ENCODE data around the gene MAP3K4.

Gene MAP3K4

DNA sequence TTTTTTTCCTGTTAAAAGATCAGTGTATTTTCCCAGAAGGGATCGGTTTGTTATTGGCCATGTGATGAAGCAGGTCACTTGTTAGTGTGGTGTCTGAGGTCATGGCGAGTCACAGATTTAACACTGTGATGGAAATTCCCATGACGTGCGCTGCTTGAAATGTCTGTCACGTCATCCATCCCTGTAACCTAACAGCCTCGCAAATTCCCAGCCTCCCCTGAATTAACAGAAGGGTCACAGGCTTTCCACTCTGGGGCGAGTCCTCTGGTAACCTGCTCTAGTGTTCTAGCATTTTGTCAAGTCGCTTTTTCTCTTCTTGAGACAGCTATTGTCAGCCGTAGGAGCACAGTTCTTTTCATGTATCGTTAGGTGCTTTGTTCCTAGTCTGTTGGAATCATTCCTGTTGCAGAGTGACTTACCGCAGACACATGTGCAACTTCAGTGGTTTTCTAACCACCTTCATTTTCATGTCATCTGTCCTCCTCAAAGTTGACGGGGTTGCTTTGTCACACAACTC, 137.2 kb downstream of the MAP3K4 start:
- H3K9me3 ChIP-seq (ENCODE audit: control insufficient read depth in 5 of 5, low read length in 5 of 5), result no peaks in the 10 kb centered on the region
- no peak overlapping the region for H3K9ac ChIP-seq (ENCODE audit: low read length in 5 of 5)
- peaks cover 0 to 12% (median 0%) of the 10 kb centered on the region in 5 donors for H3K4me1 ChIP-seq (ENCODE audit: control insufficient read depth in 5 of 5, insufficient read depth in 5 of 5, low read length in 5 of 5)
- H3K27ac ChIP-seq (ENCODE audit: low read depth, low read length), result no peak overlapping the region
- no peak overlapping the region for H3K4me3 ChIP-seq (ENCODE audit: low read depth in 1 of 5, low read length in 5 of 5)
- peaks cover 6 to 23% (median 17%) of the 10 kb centered on the region in 5 donors for H3K36me3 ChIP-seq (ENCODE audit: control insufficient read depth in 5 of 5, insufficient read depth in 5 of 5, low read length in 5 of 5)
- no peaks in the 10 kb centered on the region for H3K27me3 ChIP-seq (ENCODE audit: control insufficient read depth in 5 of 5, insufficient read depth in 4 of 5, low read length in 5 of 5)

DNA sequence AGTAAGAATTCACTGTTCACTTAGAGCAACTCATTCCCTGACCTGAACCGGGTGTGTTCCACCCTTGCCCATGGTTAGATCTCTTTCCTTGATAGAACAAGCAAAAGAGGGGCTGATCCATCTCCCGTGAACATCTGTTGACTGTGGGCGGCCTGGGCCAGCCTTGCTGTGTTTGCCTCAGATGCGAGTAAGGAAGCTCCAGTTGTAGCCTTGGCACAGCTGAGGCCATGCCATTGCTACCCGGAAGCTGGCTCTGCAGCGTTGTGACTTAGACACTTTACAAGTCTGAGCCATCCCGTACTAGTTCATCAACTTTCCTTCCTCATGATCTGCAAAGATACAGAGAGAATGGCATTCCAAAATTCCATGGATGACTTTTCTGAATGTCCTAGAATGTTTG, 139.0 kb downstream of the MAP3K4 start:
- Histone ChIP-seq H3K4me3 (ENCODE audit: low read depth in 1 of 5, low read length in 5 of 5) (no peak overlapping the region), H3K27ac (ENCODE audit: low read depth, low read length) (no peak overlapping the region), H3K36me3 (ENCODE audit: control insufficient read depth in 5 of 5, insufficient read depth in 5 of 5, low read length in 5 of 5) (peaks cover 1 to 38% (median 22%) of the 10 kb centered on the region in 5 donors), H3K27me3 (ENCODE audit: control insufficient read depth in 5 of 5, insufficient read depth in 4 of 5, low read length in 5 of 5) (no peaks in the 10 kb centered on the region), H3K9me3 (ENCODE audit: control insufficient read depth in 5 of 5, low read length in 5 of 5) (no peaks in the 10 kb centered on the region), H3K9ac (ENCODE audit: low read length in 5 of 5) (no peak overlapping the region), H3K4me1 (ENCODE audit: control insufficient read depth in 5 of 5, insufficient read depth in 5 of 5, low read length in 5 of 5) (peaks cover 0 to 12% (median 3%) of the 10 kb centered on the region in 5 donors)

DNA sequence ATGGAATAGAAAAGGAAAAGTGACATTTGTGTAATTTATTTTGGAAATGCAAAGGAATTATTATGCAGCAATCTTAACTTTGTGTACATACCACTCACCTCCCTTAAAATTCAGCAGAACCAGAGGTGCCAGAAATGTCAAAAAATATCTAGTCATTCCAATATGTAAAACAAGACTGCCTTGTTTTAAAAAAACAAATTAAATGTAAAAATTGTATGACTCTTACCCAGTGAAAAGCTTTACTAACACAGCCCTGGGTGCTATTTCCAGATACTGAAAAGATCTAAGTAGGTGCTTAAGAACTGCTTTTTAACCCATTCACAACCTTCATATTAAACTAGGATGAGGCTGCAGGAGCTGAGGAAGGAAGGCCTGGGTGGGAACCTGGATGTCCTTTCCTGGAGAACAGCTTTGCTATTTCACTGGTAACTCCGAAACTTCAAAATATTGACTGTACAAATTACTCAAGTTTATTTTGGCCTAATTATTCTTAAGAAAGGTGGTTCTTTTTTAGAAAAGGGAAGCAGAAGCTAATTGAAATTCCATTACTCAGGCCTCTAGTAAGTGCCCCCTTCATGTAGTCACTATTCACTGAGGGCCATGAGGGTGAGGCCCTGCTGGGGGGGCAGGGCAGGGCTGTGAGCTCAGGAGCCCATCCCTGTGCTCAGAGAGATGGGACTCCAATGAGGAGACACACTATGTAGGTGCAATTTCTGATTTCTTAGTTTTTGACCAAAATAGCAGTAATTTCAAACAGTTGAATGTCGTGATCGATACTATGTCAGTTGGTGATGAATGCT, 139.6 kb downstream of the MAP3K4 start:
- Histone ChIP-seq H3K4me1 (ENCODE audit: control insufficient read depth in 5 of 5, insufficient read depth in 5 of 5, low read length in 5 of 5) (peaks cover 0 to 12% (median 3%) of the 10 kb centered on the region in 5 donors), H3K27ac (ENCODE audit: low read depth, low read length) (no peak overlapping the region), H3K9ac (ENCODE audit: low read length in 5 of 5) (no peak overlapping the region), H3K27me3 (ENCODE audit: control insufficient read depth in 5 of 5, insufficient read depth in 4 of 5, low read length in 5 of 5) (no peaks in the 10 kb centered on the region), H3K9me3 (ENCODE audit: control insufficient read depth in 5 of 5, low read length in 5 of 5) (no peaks in the 10 kb centered on the region), H3K36me3 (ENCODE audit: control insufficient read depth in 5 of 5, insufficient read depth in 5 of 5, low read length in 5 of 5) (peaks cover 0 to 44% (median 28%) of the 10 kb centered on the region in 5 donors), H3K4me3 (ENCODE audit: low read depth in 1 of 5, low read length in 5 of 5) (no peak overlapping the region)

DNA sequence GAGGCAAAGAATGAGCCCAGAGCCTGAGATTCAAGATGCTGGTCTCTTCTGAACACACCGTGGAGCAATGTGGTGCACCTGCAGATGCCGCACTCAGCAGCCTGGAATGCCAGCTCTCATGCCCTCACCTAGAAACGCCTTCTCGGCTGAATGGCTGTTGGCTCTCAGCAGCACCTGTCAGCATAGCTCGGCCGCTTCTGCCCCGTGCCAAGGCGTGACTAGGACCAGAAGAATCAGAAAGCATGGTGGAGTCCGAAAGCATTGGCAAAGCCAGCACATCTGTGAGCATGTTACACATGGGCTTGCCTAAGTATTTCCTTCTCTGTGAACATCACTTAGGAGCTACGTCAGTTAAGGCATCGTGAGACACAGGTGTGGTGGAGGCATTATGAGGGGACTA, 140.8 kb downstream of the MAP3K4 start:
- no peak overlapping the region for H3K4me3 ChIP-seq (ENCODE audit: low read depth in 1 of 5, low read length in 5 of 5)
- no peak overlapping the region for H3K9ac ChIP-seq (ENCODE audit: low read length in 5 of 5)
- peaks cover 0 to 12% (median 3%) of the 10 kb centered on the region in 5 donors for H3K4me1 ChIP-seq (ENCODE audit: control insufficient read depth in 5 of 5, insufficient read depth in 5 of 5, low read length in 5 of 5)
- H3K27me3 ChIP-seq (ENCODE audit: control insufficient read depth in 5 of 5, insufficient read depth in 4 of 5, low read length in 5 of 5), result no peaks in the 10 kb centered on the region
- no peak overlapping the region for H3K27ac ChIP-seq (ENCODE audit: low read depth, low read length)
- peaks cover 0 to 56% (median 29%) of the 10 kb centered on the region in 5 donors for H3K36me3 ChIP-seq (ENCODE audit: control insufficient read depth in 5 of 5, insufficient read depth in 5 of 5, low read length in 5 of 5)
- no peaks in the 10 kb centered on the region for H3K9me3 ChIP-seq (ENCODE audit: control insufficient read depth in 5 of 5, low read length in 5 of 5)

DNA sequence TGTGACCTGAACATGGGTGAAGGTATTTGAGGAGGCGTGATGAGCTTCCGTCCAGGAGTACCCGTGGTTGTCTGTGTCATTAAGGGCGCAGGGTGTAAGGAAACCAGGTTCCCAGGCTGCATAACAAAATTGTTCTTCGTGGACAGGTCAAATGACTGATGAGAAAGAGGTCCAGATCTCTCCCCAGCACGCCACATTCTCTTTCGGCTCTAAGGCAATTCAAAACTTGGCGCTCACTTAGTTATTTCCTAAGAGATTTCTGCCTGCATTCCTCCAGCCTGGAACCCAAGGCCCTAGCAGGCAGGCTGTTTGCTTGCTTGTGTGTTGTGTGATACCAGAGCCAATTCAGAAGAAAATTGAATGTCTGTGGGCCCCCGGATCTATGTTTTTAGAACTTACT, 142.4 kb downstream of the MAP3K4 start:
- H3K9me3 ChIP-seq (ENCODE audit: control insufficient read depth in 5 of 5, low read length in 5 of 5), result no peaks in the 10 kb centered on the region
- peaks cover 0 to 58% (median 30%) of the 10 kb centered on the region in 5 donors for H3K36me3 ChIP-seq (ENCODE audit: control insufficient read depth in 5 of 5, insufficient read depth in 5 of 5, low read length in 5 of 5)
- no peak overlapping the region for H3K9ac ChIP-seq (ENCODE audit: low read length in 5 of 5)
- no peak overlapping the region for H3K27ac ChIP-seq (ENCODE audit: low read depth, low read length)
- no peak overlapping the region for H3K4me3 ChIP-seq (ENCODE audit: low read depth in 1 of 5, low read length in 5 of 5)
- no peaks in the 10 kb centered on the region for H3K27me3 ChIP-seq (ENCODE audit: control insufficient read depth in 5 of 5, insufficient read depth in 4 of 5, low read length in 5 of 5)
- peaks cover 0 to 12% (median 3%) of the 10 kb centered on the region in 5 donors for H3K4me1 ChIP-seq (ENCODE audit: control insufficient read depth in 5 of 5, insufficient read depth in 5 of 5, low read length in 5 of 5)

DNA sequence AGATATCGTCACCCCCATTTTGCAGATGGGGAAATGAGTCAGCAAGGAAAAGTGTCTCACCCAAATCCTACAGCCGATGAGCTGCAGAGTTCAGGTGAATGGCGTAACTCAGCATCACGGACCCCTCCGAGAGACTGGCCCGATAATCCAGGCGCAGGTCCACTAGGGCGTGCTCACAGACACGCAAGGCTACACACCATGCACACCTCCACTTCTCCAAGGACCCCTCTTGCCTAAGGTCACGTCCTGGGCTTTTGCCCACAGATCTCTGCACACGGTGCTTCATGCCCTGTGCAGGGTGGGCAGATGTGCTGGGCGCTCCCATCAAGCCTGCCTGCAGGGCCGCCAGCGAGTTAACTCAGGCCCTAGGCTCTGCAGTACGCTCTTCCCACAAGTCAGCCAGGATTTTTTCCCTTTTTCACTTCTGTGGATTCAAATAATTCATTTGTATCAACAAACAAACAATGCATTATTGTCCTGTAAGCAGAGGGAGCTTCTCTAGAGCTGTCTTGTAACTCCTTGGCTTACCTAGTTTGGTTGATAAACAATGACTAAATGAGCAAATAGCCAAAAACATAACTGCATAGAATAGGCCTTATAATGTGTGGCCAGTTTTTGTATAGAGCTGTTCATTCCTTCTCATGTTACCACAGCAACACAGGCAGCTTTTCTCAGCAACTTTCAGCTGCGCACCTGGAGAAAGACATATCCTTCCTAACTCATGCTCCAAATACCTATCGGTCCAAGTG, 143.2 kb downstream of the MAP3K4 start:
- Histone ChIP-seq H3K36me3 (ENCODE audit: control insufficient read depth in 5 of 5, insufficient read depth in 5 of 5, low read length in 5 of 5) (peaks cover 0 to 61% (median 30%) of the 10 kb centered on the region in 5 donors), H3K27ac (ENCODE audit: low read depth, low read length) (no peak overlapping the region), H3K9ac (ENCODE audit: low read length in 5 of 5) (no peak overlapping the region)

DNA sequence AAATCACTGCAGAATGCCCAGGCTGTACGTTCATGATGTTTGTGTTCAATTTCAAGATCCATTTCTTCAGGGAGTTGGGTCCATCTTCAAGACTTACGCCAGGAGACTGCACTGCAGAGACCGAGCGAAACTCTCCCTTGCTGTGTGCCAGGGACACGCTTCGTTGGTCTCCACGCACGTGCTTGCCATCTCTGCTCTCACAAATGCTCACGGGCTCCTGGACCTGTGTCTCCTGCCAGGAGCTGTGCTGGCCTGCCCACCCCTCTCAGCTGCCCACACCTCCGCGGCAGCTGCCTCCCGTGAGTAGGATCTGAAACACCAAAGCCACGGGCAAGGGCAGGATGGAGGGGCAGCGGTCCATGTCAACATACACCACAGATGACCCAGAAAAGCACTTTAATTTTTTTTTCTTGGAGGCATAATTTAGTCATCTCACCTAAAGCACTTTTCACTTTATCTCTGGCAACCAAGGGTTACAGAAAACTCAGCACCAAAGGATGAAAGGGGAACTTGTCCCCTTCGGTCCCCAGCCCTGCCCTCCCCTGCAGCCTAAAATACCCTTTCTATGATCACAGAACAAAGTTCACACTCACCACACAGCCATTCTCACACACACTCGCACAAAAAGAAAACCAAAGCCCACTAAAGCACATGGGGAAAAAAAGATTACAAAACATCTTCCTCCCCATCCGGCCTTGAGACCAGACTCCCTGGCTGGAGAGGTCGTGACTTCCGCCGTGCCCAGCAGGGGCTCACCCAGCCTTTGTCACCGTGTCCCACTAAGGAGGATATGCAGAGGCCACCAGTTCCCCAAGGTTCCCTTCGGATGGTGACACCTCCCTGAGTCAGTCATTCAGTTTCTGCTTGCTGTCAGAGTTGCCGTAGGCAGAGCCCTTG, 144.4 kb downstream of the MAP3K4 start:
- Histone ChIP-seq H3K27ac (ENCODE audit: low read depth, low read length) (no peak overlapping the region), H3K27me3 (ENCODE audit: control insufficient read depth in 5 of 5, insufficient read depth in 4 of 5, low read length in 5 of 5) (no peaks in the 10 kb centered on the region), H3K36me3 (ENCODE audit: control insufficient read depth in 5 of 5, insufficient read depth in 5 of 5, low read length in 5 of 5) (peaks cover 0 to 56% (median 30%) of the 10 kb centered on the region in 5 donors), H3K4me3 (ENCODE audit: low read depth in 1 of 5, low read length in 5 of 5) (no peak overlapping the region), H3K4me1 (ENCODE audit: control insufficient read depth in 5 of 5, insufficient read depth in 5 of 5, low read length in 5 of 5) (peaks cover 0 to 12% (median 8%) of the 10 kb centered on the region in 5 donors), H3K9me3 (ENCODE audit: control insufficient read depth in 5 of 5, low read length in 5 of 5) (no peaks in the 10 kb centered on the region), H3K9ac (ENCODE audit: low read length in 5 of 5) (no peak overlapping the region)

More for the DNA sequence above, 143.2 kb downstream of the MAP3K4 start:
- Histone ChIP-seq H3K4me1 (ENCODE audit: control insufficient read depth in 5 of 5, insufficient read depth in 5 of 5, low read length in 5 of 5) (peaks cover 0 to 12% (median 3%) of the 10 kb centered on the region in 5 donors), H3K4me3 (ENCODE audit: low read depth in 1 of 5, low read length in 5 of 5) (no peak overlapping the region), H3K9me3 (ENCODE audit: control insufficient read depth in 5 of 5, low read length in 5 of 5) (no peaks in the 10 kb centered on the region), H3K27me3 (ENCODE audit: control insufficient read depth in 5 of 5, insufficient read depth in 4 of 5, low read length in 5 of 5) (no peaks in the 10 kb centered on the region)

DNA sequence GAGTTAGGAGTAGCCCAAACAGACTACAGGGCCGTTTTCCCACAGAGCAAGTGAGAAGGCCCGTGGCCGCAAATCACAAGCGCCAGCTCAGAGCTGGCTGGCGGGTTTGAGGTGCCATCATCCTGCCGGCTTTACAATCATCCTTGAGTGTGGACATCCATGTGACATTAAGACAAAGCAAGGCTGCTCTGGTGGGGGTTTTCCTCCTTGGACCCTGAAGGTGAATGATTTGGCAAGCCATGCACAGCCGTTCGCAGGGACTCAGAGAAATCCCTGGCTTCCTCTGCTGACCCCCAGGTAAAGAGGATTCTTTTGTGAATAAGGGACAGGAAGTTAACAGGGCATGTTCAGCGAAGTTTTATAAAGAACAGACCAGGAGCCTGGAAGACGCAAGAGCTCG, 145.1 kb downstream of the MAP3K4 start:
- Histone ChIP-seq H3K9ac (ENCODE audit: low read length in 5 of 5) (no peak overlapping the region), H3K4me3 (ENCODE audit: low read depth in 1 of 5, low read length in 5 of 5) (no peak overlapping the region), H3K27me3 (ENCODE audit: control insufficient read depth in 5 of 5, insufficient read depth in 4 of 5, low read length in 5 of 5) (no peaks in the 10 kb centered on the region), H3K36me3 (ENCODE audit: control insufficient read depth in 5 of 5, insufficient read depth in 5 of 5, low read length in 5 of 5) (peaks cover 0 to 56% (median 30%) of the 10 kb centered on the region in 5 donors), H3K9me3 (ENCODE audit: control insufficient read depth in 5 of 5, low read length in 5 of 5) (no peaks in the 10 kb centered on the region), H3K4me1 (ENCODE audit: control insufficient read depth in 5 of 5, insufficient read depth in 5 of 5, low read length in 5 of 5) (peaks cover 0 to 9% (median 6%) of the 10 kb centered on the region in 5 donors), H3K27ac (ENCODE audit: low read depth, low read length) (no peak overlapping the region)

DNA sequence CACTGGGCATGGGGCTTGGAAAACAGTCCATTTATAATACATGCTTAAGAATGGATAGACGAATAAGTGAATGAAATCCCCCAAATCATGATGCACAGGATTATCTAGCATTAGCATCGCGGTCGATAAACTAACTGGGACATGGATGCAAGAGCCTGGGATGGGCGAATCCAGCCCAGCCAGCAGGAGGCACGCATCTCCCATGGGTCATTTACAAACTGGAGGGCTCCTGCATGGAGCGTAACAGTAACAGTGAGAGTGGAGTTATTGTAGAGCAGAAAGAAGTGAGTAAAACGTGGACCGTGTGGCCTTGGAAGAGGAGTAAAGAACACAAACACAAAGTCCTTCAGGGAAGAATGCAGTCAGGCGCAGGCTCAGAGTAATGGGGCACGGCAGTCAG, 145.8 kb downstream of the MAP3K4 start:
- Histone ChIP-seq H3K36me3 (ENCODE audit: control insufficient read depth in 5 of 5, insufficient read depth in 5 of 5, low read length in 5 of 5) (peaks cover 0 to 54% (median 30%) of the 10 kb centered on the region in 5 donors), H3K27me3 (ENCODE audit: control insufficient read depth in 5 of 5, insufficient read depth in 4 of 5, low read length in 5 of 5) (no peaks in the 10 kb centered on the region), H3K4me3 (ENCODE audit: low read depth in 1 of 5, low read length in 5 of 5) (no peak overlapping the region), H3K9me3 (ENCODE audit: control insufficient read depth in 5 of 5, low read length in 5 of 5) (no peaks in the 10 kb centered on the region), H3K27ac (ENCODE audit: low read depth, low read length) (no peak overlapping the region), H3K4me1 (ENCODE audit: control insufficient read depth in 5 of 5, insufficient read depth in 5 of 5, low read length in 5 of 5) (peaks cover 0 to 9% (median 3%) of the 10 kb centered on the region in 5 donors), H3K9ac (ENCODE audit: low read length in 5 of 5) (no peak overlapping the region)
